Naive thymus-derived CD8-positive, alpha-beta T cell (primary cell): ENCODE measurements around the gene MOV10L1. TPM values are rescaled to one million over a fixed set of nuclear protein-coding genes. Genes with fewer than 3 reads are reported as not detected.

Experiments used
- ATAC-seq, 2 donors: fragments of 150-1000 bp; cut with Tn5 transposase in 1 of 2; sonication (Bioruptor Pico), chemical (Tn5 transposase) in 1 of 2; 1 replicate in 1 of 2; 2 replicates in 1 of 2; pipeline ENCODE4 v1.10.0; 2021; ENCODE audit warnings: mild to moderate bottlenecking in 2 of 2, moderate library complexity in 2 of 2
- POLR2A ChIA-PET: fragments of 350-600 bp; sonication (Branson Sonifier 250); formaldehyde crosslinking; loops from one replicate; lab custom pipeline; 2021; ENCODE audit warnings: antibody characterized with exemption; lab: Charles Lee
- DNase-seq, 10 donors: peaks; one replicate each; pipeline versions ENCODE4 v3.0.0 to v3.0.0-alpha.2; 2020 to 2022
- H3K27ac Mint-ChIP-seq, 10 donors: one replicate each; pipeline ENCODE4 v1.8.0; 2020 to 2022; ENCODE audit warnings: mild to moderate bottlenecking in 10 of 10, mixed read lengths in 10 of 10, moderate library complexity in 4 of 10, inconsistent platforms in 1 of 10
- H3K27me3 Mint-ChIP-seq, 5 donors: one replicate each; pipeline ENCODE4 v1.8.0; 2021 to 2022; ENCODE audit warnings: mixed read lengths in 5 of 5
- H3K36me3 Mint-ChIP-seq, 3 donors: one replicate each; pipeline ENCODE4 v1.8.0; 2020 to 2022; ENCODE audit warnings: mixed read lengths in 3 of 3, mild to moderate bottlenecking in 2 of 3, inconsistent platforms in 1 of 3
- H3K4me1 Mint-ChIP-seq, 4 donors: one replicate each; pipeline ENCODE4 v1.8.0; 2021 to 2022; ENCODE audit warnings: mixed read lengths in 4 of 4
- H3K4me3 Mint-ChIP-seq, 10 donors: one replicate each; pipeline ENCODE4 v1.8.0; 2020 to 2022; ENCODE audit warnings: mild to moderate bottlenecking in 10 of 10, mixed read lengths in 10 of 10, moderate library complexity in 6 of 10, inconsistent platforms in 1 of 10
- H3K9me3 Mint-ChIP-seq, 9 donors: one replicate each; pipeline ENCODE4 v1.8.0; 2020 to 2022; ENCODE audit warnings: mixed read lengths in 9 of 9, mild to moderate bottlenecking in 3 of 9, inconsistent platforms in 1 of 9, moderate library complexity in 1 of 9
- polyA plus RNA-seq, 3 donors: library from polyadenylated mRNA; unstranded; fragments of 300-500 nt; fragmentation: Illumina TruSeq; gene quantifications; one replicate each; pipeline ENCODE4 v1.2.3, GENCODE V29; 2021
- total RNA-seq, 8 experiments: library from RNA in 2 of 8; stranded (reverse) in 2 of 8; gene quantifications; one replicate each; pipeline ENCODE4 v1.2.3 and lab custom pipeline; 2021 to 2026

The MOV10L1 gene
- total and polyA plus RNA-seq, 5 experiments from 2014 or later: not detected

GRCh38 chr22:50049299-50050195, 40.3 kb upstream of the MOV10L1 start:
- Mint-ChIP-seq H3K9me3 (peaks cover 0 to 23% (median 2%) of the 10 kb centered on the region in 9 donors), H3K4me1 (peaks cover 0 to 4% (median 4%) of the 10 kb centered on the region in 4 donors), H3K27ac (no peak overlapping the region), H3K36me3 (peaks cover 0 to 10% (median 0%) of the 10 kb centered on the region in 3 donors), H3K27me3 (peaks cover 3 to 10% (median 7%) of the 10 kb centered on the region in 5 donors), H3K4me3 (no peak overlapping the region)
- ATAC-seq (no peak), DNase-seq (no peak)
- POLR2A ChIA-PET: no interaction called here

DNA sequence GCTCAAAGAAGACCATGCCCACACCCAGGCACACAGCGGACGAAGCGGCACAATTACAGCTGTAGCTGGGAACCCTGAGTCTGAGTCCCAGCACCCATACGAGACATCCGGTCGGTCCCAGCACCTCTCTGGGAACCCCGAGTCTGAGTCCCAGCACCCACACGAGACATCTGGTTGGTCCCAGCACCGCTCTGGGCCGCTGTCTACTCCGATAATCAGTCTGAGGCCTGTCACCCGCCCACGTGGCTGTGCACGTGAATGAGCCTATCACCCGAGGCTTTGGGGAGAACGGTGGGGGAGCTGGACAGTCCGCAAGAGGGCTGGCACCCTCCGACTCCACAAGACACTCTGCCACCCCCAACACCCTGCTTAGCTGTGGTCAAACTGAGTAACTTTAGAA, 37.9 kb upstream of the MOV10L1 start:
- H3K4me3 Mint-ChIP-seq: no peak overlapping the region
- peaks cover 0 to 23% (median 2%) of the 10 kb centered on the region in 9 donors for H3K9me3 Mint-ChIP-seq
- H3K4me1 Mint-ChIP-seq: peaks cover 0 to 1% (median 0%) of the 10 kb centered on the region in 4 donors
- peaks cover 0 to 10% (median 0%) of the 10 kb centered on the region in 3 donors for H3K36me3 Mint-ChIP-seq
- ATAC-seq: no peak
- H3K27me3 Mint-ChIP-seq: peaks cover 5 to 30% (median 13%) of the 10 kb centered on the region in 5 donors
- POLR2A ChIA-PET: no interaction called here
- peak overlapping the region in 1 of 10 donors; percentile 75 for H3K27ac Mint-ChIP-seq
- DNase-seq: no peak

DNA sequence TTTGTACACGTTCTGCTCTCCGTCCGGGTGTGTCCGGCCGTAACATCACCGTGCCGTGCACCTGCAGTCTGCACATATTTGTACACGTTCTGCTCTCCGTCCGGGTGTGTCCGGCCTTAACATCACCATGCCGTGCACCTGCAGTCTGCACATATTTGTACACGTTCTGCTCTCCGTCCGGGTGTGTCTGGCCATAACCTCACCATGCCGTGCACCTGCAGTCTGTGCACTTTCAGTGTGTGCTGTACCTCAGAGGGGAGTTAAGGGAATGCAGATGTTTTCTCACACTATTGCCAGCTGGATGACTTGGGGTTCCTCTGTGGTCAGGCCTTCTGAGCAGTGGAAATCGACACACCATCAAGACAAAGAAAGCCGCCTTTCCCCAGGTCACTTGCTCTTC, 35.9 kb upstream of the MOV10L1 start:
- DNase-seq: no peak
- Mint-ChIP-seq H3K4me3 (no peak overlapping the region), H3K4me1 (peaks cover 0 to 1% (median 0%) of the 10 kb centered on the region in 4 donors), H3K27ac (peak overlapping the region in 1 of 10 donors; percentile 65), H3K36me3 (peaks cover 0 to 10% (median 0%) of the 10 kb centered on the region in 3 donors), H3K27me3 (peaks cover 5 to 39% (median 14%) of the 10 kb centered on the region in 5 donors), H3K9me3 (peaks cover 0 to 23% (median 2%) of the 10 kb centered on the region in 9 donors)
- POLR2A ChIA-PET: no interaction called here
- no peak for ATAC-seq

DNA sequence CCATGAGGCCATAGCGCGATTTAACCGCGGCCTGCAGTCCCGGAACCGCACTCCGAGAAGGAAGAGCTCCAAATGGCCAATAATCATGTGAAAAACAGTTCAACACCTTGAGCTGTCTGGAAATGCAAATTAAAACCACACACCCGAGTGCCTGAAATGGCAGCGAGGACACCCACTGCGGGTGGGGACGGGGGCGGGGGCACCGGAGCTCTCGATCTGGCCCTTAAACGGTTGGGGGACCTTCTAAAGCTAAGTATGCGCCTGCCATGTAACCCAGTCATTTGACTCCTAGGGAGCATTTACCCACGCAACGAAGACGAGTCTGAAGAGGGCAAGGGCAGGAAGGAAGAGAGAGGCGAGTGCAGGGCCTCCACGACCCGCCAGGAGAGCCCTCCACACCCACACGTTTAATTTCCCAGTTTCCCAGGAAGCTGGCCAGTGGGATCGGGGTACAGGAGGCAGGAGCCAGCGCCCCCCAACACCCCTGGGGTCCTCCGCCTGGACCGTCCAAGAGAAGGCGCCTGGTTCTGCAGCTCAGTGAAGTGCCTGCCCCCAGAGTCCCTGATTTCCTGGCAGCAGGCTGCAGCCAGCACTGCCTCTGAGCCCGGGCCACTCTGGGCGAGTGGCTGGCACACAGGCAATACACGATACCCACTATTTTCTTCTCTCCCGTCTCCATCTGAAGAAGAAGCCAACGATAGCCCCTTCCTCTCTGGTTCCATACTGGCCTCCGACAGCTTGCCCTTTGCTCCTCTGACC, 33.4 kb upstream of the MOV10L1 start:
- DNase-seq: no peak
- H3K4me1 Mint-ChIP-seq: peaks cover 0 to 1% (median 0%) of the 10 kb centered on the region in 4 donors
- ATAC-seq: no peak
- peak overlapping the region in 1 of 10 donors; percentile 51 for H3K4me3 Mint-ChIP-seq
- peaks cover 0 to 10% (median 0%) of the 10 kb centered on the region in 3 donors for H3K36me3 Mint-ChIP-seq
- POLR2A ChIA-PET: interaction anchor here (0.7 kb wide), 1 partner anchor 409 kb away, joined by 4 read pairs; no protein-coding TSS in a partner anchor
- H3K27me3 Mint-ChIP-seq: peaks cover 12 to 56% (median 18%) of the 10 kb centered on the region in 5 donors
- H3K27ac Mint-ChIP-seq: no peak overlapping the region
- H3K9me3 Mint-ChIP-seq: peaks cover 0 to 23% (median 2%) of the 10 kb centered on the region in 9 donors

GRCh38 chr22:50057278-50058060, 32.3 kb upstream of the MOV10L1 start:
- POLR2A ChIA-PET: interaction anchor here (0.7 kb wide), 1 partner anchor 408 kb away, joined by 4 read pairs; no protein-coding TSS in a partner anchor
- peaks cover 12 to 58% (median 18%) of the 10 kb centered on the region in 5 donors for H3K27me3 Mint-ChIP-seq
- peaks cover 0 to 1% (median 0%) of the 10 kb centered on the region in 4 donors for H3K4me1 Mint-ChIP-seq
- DNase-seq (no peak), ATAC-seq (no peak)
- peak overlapping the region in 5 of 10 donors; percentile 33 to 69 (median 45) for H3K4me3 Mint-ChIP-seq
- peaks cover 0 to 14% (median 2%) of the 10 kb centered on the region in 9 donors for H3K9me3 Mint-ChIP-seq
- H3K36me3 Mint-ChIP-seq: peaks cover 0 to 8% (median 0%) of the 10 kb centered on the region in 3 donors
- no peak overlapping the region for H3K27ac Mint-ChIP-seq

GRCh38 chr22:50058061-50058905, 31.5 kb upstream of the MOV10L1 start, which contains the start of gene TTLL8:
TTLL8 (minus strand) TSS chr22:50058298.
- no peak within 1 kb of the TSS for H3K27ac Mint-ChIP-seq
- H3K27me3 Mint-ChIP-seq: peaks cover 11 to 58% (median 18%) of the 10 kb centered on the region in 5 donors
- peaks cover 0 to 10% (median under 1%) of the 10 kb centered on the region in 9 donors for H3K9me3 Mint-ChIP-seq
- peak in 1 of 2 donors; percentile 23 for ATAC-seq
- H3K36me3 Mint-ChIP-seq: peaks cover 0 to 5% (median 0%) of the 10 kb centered on the region in 3 donors
- no peak for DNase-seq
- POLR2A ChIA-PET: no interaction called here
- H3K4me1 Mint-ChIP-seq: peaks cover 0 to 1% (median 0%) of the 10 kb centered on the region in 4 donors
- peak within 1 kb of the TSS in 5 of 10 donors; percentile 33 to 69 (median 45) for H3K4me3 Mint-ChIP-seq

- Mint-ChIP-seq H3K9me3 (peaks cover 0 to 2% (median 0%) of the 10 kb centered on the region in 9 donors), H3K36me3 (no peaks in the 10 kb centered on the region), H3K27ac (no peak overlapping the region), H3K4me3 (peak overlapping the region in 4 of 10 donors; percentile 7 to 41 (median 21)), H3K27me3 (peaks cover 9 to 52% (median 12%) of the 10 kb centered on the region in 5 donors), H3K4me1 (peaks cover 0 to 1% (median 0%) of the 10 kb centered on the region in 4 donors)
- DNase-seq (no peak), ATAC-seq (no peak)
- POLR2A ChIA-PET: no interaction called here
Observed at GRCh38 chr22:50058906-50059880, 30.6 kb upstream of the MOV10L1 start.

GRCh38 chr22:50059881-50060262, 29.9 kb upstream of the MOV10L1 start:
- Mint-ChIP-seq H3K4me3 (peak overlapping the region in 2 of 10 donors; percentile 18 to 24), H3K36me3 (no peaks in the 10 kb centered on the region), H3K27me3 (peaks cover 9 to 48% (median 11%) of the 10 kb centered on the region in 5 donors), H3K9me3 (no peaks in the 10 kb centered on the region), H3K4me1 (peaks cover 0 to 1% (median 0%) of the 10 kb centered on the region in 4 donors), H3K27ac (peak overlapping the region in 1 of 10 donors; percentile 1)
- POLR2A ChIA-PET: no interaction called here
- ATAC-seq (no peak), DNase-seq (no peak)

- ATAC-seq: no peak
- Mint-ChIP-seq H3K27ac (no peak overlapping the region), H3K36me3 (no peaks in the 10 kb centered on the region)
Observed at GRCh38 chr22:50060441-50061140, 29.2 kb upstream of the MOV10L1 start.

More at GRCh38 chr22:50060441-50061140, 29.2 kb upstream of the MOV10L1 start:
- POLR2A ChIA-PET: no interaction called here
- H3K4me3 Mint-ChIP-seq: no peak overlapping the region
- H3K27me3 Mint-ChIP-seq: peaks cover 7 to 40% (median 11%) of the 10 kb centered on the region in 5 donors
- H3K4me1 Mint-ChIP-seq: peaks cover 0 to 1% (median 0%) of the 10 kb centered on the region in 4 donors
- DNase-seq: no peak
- H3K9me3 Mint-ChIP-seq: no peaks in the 10 kb centered on the region
